GM12891 (cell line): ENCODE measurements around the gene TGFA.

Source experiments
- PAX5 ChIP-seq: IDR thresholded peaks from 2 replicates; pipeline ENCODE4 v1.6.1; 2011; ENCODE audit warnings: low read length, moderate library complexity, mild to moderate bottlenecking; ENCODE audit not compliant: insufficient read depth, severe bottlenecking
- POLR2A ChIP-seq: IDR thresholded peaks from 2 replicates; pipeline ENCODE4 v1.6.1; 2011; ENCODE audit warnings: low read depth, low read length, control low read depth
- POLR2AphosphoS5 ChIP-seq: IDR thresholded peaks from 2 replicates; pipeline ENCODE4 v1.6.1; 2011; ENCODE audit warnings: low read depth, low read length, control low read depth
- POU2F2 ChIP-seq: IDR thresholded peaks from 2 replicates; pipeline ENCODE4 v1.6.1; 2011; ENCODE audit warnings: low read depth, mild to moderate bottlenecking, control low read depth, low read length, moderate library complexity
- TAF1 ChIP-seq: IDR thresholded peaks from 2 replicates; pipeline ENCODE4 v1.6.1; 2011; ENCODE audit warnings: low read depth, low read length, control low read depth

DNA sequence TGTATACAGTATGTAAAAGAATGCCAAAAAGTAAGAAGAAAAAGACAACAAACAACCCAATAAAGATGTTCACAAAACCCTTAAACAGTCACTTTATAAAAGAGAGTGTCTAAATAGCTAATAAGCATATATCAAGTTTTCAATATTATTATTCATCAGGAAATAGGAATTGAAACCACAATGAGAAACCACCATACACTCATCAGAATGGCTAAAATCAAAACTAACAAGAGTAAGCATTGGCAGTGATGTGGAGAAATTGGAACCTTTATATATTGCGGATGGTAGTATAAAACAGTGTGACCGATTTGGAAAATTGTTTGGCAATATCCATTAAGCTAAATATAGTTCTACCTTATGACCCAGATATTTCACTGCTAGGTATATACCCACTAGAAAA, 20.5 kb upstream of the TGFA start:
- TF ChIP-seq POLR2A = no peak
- no peak for TF ChIP-seq POLR2AphosphoS5
- TF ChIP-seq TAF1 = no peak
- no peak for TF ChIP-seq PAX5
- TF ChIP-seq POU2F2 = no peak
